Measurements from ENCODE around the gene RPS6KB2. TPM values are rescaled to one million over a fixed set of nuclear protein-coding genes. Genes with fewer than 3 reads are reported as not detected.

Gene RPS6KB2
- polyA plus RNA-seq, 1 donor from 2014 or later = 92.8 TPM

DNA sequence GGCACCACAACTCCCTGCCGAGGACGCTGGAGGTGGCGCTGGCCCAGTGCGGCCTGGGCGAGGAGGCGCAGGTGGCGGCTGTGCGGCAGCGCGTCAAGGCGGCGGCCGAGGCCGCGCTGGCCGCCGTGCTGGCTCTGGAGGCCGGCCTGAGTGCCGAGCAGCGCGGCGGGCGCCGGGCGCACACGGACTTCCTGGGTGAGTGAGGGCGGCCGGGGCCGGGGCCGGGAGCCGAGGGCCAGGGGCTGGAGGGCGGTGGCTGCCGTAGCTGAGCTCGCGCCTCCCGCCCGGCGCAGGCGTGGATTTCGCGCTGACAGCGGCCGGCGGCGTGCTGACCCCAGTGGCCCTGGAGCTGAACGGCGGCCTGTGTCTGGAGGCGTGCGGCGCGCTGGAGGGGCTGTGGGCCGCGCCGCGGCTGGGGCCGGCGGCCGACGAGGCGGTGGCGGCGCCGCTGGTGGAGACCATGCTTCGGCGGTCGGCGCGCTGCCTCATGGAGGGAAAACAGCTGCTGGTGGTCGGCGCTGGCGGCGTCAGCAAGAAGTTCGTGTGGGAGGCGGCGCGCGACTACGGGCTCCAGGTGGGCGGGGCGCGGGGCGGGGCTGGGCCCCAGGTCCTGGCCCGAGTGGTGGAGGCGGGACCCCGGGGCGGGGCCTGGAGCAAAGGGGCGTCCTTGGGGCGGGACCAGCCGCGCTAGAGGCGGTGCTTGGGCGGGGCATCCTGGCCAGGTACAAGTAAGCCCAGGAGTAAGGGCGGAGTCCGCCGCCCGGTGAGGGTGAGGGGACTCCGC lies 7.5 kb upstream of the RPS6KB2 start:
- H3K9me2 ChIP-seq (ENCODE audit: insufficient read depth, low read length) = no peaks in the 10 kb centered on the region
- H3K79me2 ChIP-seq (replicated peaks; ENCODE audit: insufficient read depth, low read length) = no peaks in the 10 kb centered on the region
- H3K27me3 ChIP-seq (ENCODE audit: insufficient read depth, low read depth, low read length) = peaks cover 11% of the 10 kb centered on the region
- H3K4me2 ChIP-seq (ENCODE audit: low read length) = no peak overlapping the region
- no peak overlapping the region for H2AFZ ChIP-seq (ENCODE audit: low read depth, low read length)
- H3K27ac ChIP-seq (ENCODE audit: low read length) = no peak overlapping the region
- peak overlapping the region; percentile 44 for H3K9ac ChIP-seq (ENCODE audit: low read length)
- H3K9me3 ChIP-seq (ENCODE audit: low read length) = no peaks in the 10 kb centered on the region
- H3K4me3 ChIP-seq (ENCODE audit: low read length) = peak overlapping the region; percentile 57
- H3F3A ChIP-seq (ENCODE audit: insufficient read depth, low read length, poor library complexity, severe bottlenecking) = no peaks in the 10 kb centered on the region
- no peaks in the 10 kb centered on the region for H3K36me3 ChIP-seq (ENCODE audit: insufficient read depth, low read length)
- TF ChIP-seq TAF1 (IDR thresholded peaks at IDR 0.05; ENCODE audit: low read depth) = no peak
- TF ChIP-seq SMC3 (conservative IDR thresholded peaks at IDR 0.05; ENCODE audit: poor library complexity) = peak; percentile 41
- TF ChIP-seq MXI1 (conservative IDR thresholded peaks at IDR 0.05; ENCODE audit: poor library complexity, severe bottlenecking) = peak; percentile 96
- peak; percentile 56 for TF ChIP-seq POLR2AphosphoS5 (IDR thresholded peaks at IDR 0.05)
- TF ChIP-seq EZH2 (IDR thresholded peaks at IDR 0.05; ENCODE audit: borderline replicate concordance, insufficient read depth, low read length, poor library complexity, severe bottlenecking) = no peak
- peak; percentile 24 for TF ChIP-seq RAD21 (conservative IDR thresholded peaks at IDR 0.05)
- TF ChIP-seq CTCF (IDR thresholded peaks at IDR 0.05; ENCODE audit: poor library complexity, severe bottlenecking) = no peak
- TF ChIP-seq, protein P1, sequence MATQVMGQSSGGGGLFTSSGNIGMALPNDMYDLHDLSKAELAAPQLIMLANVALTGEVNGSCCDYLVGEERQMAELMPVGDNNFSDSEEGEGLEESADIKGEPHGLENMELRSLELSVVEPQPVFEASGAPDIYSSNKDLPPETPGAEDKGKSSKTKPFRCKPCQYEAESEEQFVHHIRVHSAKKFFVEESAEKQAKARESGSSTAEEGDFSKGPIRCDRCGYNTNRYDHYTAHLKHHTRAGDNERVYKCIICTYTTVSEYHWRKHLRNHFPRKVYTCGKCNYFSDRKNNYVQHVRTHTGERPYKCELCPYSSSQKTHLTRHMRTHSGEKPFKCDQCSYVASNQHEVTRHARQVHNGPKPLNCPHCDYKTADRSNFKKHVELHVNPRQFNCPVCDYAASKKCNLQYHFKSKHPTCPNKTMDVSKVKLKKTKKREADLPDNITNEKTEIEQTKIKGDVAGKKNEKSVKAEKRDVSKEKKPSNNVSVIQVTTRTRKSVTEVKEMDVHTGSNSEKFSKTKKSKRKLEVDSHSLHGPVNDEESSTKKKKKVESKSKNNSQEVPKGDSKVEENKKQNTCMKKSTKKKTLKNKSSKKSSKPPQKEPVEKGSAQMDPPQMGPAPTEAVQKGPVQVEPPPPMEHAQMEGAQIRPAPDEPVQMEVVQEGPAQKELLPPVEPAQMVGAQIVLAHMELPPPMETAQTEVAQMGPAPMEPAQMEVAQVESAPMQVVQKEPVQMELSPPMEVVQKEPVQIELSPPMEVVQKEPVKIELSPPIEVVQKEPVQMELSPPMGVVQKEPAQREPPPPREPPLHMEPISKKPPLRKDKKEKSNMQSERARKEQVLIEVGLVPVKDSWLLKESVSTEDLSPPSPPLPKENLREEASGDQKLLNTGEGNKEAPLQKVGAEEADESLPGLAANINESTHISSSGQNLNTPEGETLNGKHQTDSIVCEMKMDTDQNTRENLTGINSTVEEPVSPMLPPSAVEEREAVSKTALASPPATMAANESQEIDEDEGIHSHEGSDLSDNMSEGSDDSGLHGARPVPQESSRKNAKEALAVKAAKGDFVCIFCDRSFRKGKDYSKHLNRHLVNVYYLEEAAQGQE (IDR thresholded peaks at IDR 0.05; ENCODE audit: borderline replicate concordance) = no peak
- TF ChIP-seq EP300 (conservative IDR thresholded peaks at IDR 0.05; ENCODE audit: poor library complexity, severe bottlenecking) = no peak
- no peaks in the 10 kb centered on the region for H4K20me1 ChIP-seq (ENCODE audit: insufficient read depth)

- H4K20me1 ChIP-seq (ENCODE audit: insufficient read depth) = no peaks in the 10 kb centered on the region
- no peak overlapping the region for H3K4me2 ChIP-seq (ENCODE audit: low read length)
- H3K27me3 ChIP-seq (ENCODE audit: insufficient read depth, low read depth, low read length) = peaks cover 4% of the 10 kb centered on the region
- peak overlapping the region; percentile 57 for H3K4me3 ChIP-seq (ENCODE audit: low read length)
- H3K79me2 ChIP-seq (replicated peaks; ENCODE audit: insufficient read depth, low read length) = no peaks in the 10 kb centered on the region
- no peaks in the 10 kb centered on the region for H3F3A ChIP-seq (ENCODE audit: insufficient read depth, low read length, poor library complexity, severe bottlenecking)
- no peak overlapping the region for H3K27ac ChIP-seq (ENCODE audit: low read length)
- no peak overlapping the region for H2AFZ ChIP-seq (ENCODE audit: low read depth, low read length)
- no peaks in the 10 kb centered on the region for H3K9me2 ChIP-seq (ENCODE audit: insufficient read depth, low read length)
- H3K36me3 ChIP-seq (ENCODE audit: insufficient read depth, low read length) = no peaks in the 10 kb centered on the region
- no peaks in the 10 kb centered on the region for H3K9me3 ChIP-seq (ENCODE audit: low read length)
- no peak overlapping the region for H3K9ac ChIP-seq (ENCODE audit: low read length)
- TF ChIP-seq SMC3 (conservative IDR thresholded peaks at IDR 0.05; ENCODE audit: poor library complexity) = no peak
- TF ChIP-seq EZH2 (IDR thresholded peaks at IDR 0.05; ENCODE audit: borderline replicate concordance, insufficient read depth, low read length, poor library complexity, severe bottlenecking) = no peak
- no peak for TF ChIP-seq TAF1 (IDR thresholded peaks at IDR 0.05; ENCODE audit: low read depth)
- TF ChIP-seq RAD21 (conservative IDR thresholded peaks at IDR 0.05) = no peak
- TF ChIP-seq, protein P1 (IDR thresholded peaks at IDR 0.05; ENCODE audit: borderline replicate concordance) = no peak
- TF ChIP-seq CTCF (IDR thresholded peaks at IDR 0.05; ENCODE audit: poor library complexity, severe bottlenecking) = no peak
- TF ChIP-seq POLR2AphosphoS5 (IDR thresholded peaks at IDR 0.05) = no peak
These were observed 6.8 kb upstream of the RPS6KB2 start for GRCh38 chr11:67421430-67422031.
